ENCODE results near the gene FPGS. TPM values are rescaled to one million over a fixed set of nuclear protein-coding genes. Genes with fewer than 3 reads are reported as not detected.
A peak's percentile ranks its signal among the peaks of the same experiment; 100 is the strongest.

Gene FPGS
- total RNA-seq, 1 donor = 98.1 TPM

DNA sequence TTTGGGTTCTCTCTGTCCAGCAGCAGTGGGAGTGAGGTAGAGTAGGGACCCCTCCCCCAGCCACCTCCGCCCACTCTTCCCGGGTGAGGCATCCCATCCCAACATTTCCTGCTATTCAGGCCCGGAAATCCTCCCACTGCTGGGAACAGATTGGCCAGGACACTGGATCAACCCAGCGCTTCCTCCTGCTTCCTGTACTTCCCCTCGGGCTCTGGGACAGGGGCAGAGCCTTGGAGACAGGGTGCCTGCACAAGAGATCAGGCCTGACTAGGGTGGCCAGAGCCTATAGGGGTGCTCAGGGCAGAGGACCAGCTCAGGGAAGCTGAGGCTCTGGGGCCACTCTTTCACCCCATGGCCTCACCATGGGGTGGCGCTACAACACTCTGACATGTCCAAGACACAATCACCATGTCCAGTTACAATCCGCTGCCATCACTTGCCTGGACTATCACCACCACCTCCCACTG lies 38.7 kb upstream of the FPGS start:
- TF ChIP-seq, protein P1, sequence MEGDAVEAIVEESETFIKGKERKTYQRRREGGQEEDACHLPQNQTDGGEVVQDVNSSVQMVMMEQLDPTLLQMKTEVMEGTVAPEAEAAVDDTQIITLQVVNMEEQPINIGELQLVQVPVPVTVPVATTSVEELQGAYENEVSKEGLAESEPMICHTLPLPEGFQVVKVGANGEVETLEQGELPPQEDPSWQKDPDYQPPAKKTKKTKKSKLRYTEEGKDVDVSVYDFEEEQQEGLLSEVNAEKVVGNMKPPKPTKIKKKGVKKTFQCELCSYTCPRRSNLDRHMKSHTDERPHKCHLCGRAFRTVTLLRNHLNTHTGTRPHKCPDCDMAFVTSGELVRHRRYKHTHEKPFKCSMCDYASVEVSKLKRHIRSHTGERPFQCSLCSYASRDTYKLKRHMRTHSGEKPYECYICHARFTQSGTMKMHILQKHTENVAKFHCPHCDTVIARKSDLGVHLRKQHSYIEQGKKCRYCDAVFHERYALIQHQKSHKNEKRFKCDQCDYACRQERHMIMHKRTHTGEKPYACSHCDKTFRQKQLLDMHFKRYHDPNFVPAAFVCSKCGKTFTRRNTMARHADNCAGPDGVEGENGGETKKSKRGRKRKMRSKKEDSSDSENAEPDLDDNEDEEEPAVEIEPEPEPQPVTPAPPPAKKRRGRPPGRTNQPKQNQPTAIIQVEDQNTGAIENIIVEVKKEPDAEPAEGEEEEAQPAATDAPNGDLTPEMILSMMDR (IDR thresholded peaks at IDR 0.05; ENCODE audit: extremely low read depth, low read depth, low read length) = peak; percentile 34
- Histone ChIP-seq H2AFZ (ENCODE audit: low read length) (no peak overlapping the region), H3K27me3 (ENCODE audit: insufficient read depth, low read length) (peaks cover 3% of the 10 kb centered on the region), H3K36me3 (ENCODE audit: insufficient read depth, low read length) (no peaks in the 10 kb centered on the region), H3K4me1 (ENCODE audit: insufficient read depth, low read length) (no peaks in the 10 kb centered on the region), H4K20me1 (ENCODE audit: insufficient read depth, low read length) (no peaks in the 10 kb centered on the region), H3K4me3 (ENCODE audit: insufficient read depth, low read length) (no peak overlapping the region), H3K79me2 (ENCODE audit: insufficient read depth, low read length) (no peaks in the 10 kb centered on the region), H3K9me3 (ENCODE audit: low read depth, low read length) (no peaks in the 10 kb centered on the region), H3K4me2 (ENCODE audit: insufficient read depth, low read length) (no peak overlapping the region), H3K27ac (ENCODE audit: low read depth, low read length) (no peak overlapping the region)
- DNase-seq (ENCODE audit: insufficient read length, low spot score, missing footprints) = peak; percentile 48

DNA sequence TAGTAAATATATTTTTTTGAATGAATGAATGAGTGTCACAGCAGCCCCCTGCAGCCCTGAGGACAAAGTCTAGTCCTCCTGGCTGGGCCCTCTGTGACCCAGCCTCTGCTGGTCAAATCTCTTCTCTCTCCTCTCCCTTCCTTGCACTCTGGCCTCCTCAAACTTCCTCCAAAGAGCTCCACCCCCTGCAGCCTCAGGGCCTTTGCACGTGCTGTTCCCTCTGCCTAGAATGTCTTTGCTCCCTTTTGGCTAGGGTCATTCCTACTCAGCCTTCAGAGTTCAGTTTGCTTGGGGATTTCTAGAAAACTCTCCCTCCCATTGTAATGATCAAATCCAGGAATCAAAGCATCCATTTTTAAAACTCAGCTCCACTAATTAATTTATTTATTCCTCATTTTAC lies 37.3 kb upstream of the FPGS start:
- TF ChIP-seq, protein P1 (IDR thresholded peaks at IDR 0.05; ENCODE audit: extremely low read depth, low read depth, low read length) = no peak
- H3K9me3 ChIP-seq (ENCODE audit: low read depth, low read length) = no peaks in the 10 kb centered on the region
- H3K4me2 ChIP-seq (ENCODE audit: insufficient read depth, low read length) = no peak overlapping the region
- DNase-seq (ENCODE audit: insufficient read length, low spot score, missing footprints) = no peak
- no peaks in the 10 kb centered on the region for H3K4me1 ChIP-seq (ENCODE audit: insufficient read depth, low read length)
- H3K36me3 ChIP-seq (ENCODE audit: insufficient read depth, low read length) = no peaks in the 10 kb centered on the region
- H3K4me3 ChIP-seq (ENCODE audit: insufficient read depth, low read length) = no peak overlapping the region
- H3K79me2 ChIP-seq (ENCODE audit: insufficient read depth, low read length) = no peaks in the 10 kb centered on the region
- no peak overlapping the region for H3K27ac ChIP-seq (ENCODE audit: low read depth, low read length)
- H3K27me3 ChIP-seq (ENCODE audit: insufficient read depth, low read length) = peaks cover 3% of the 10 kb centered on the region
- H2AFZ ChIP-seq (ENCODE audit: low read length) = no peak overlapping the region
- peaks cover under 1% of the 10 kb centered on the region for H4K20me1 ChIP-seq (ENCODE audit: insufficient read depth, low read length)

DNA sequence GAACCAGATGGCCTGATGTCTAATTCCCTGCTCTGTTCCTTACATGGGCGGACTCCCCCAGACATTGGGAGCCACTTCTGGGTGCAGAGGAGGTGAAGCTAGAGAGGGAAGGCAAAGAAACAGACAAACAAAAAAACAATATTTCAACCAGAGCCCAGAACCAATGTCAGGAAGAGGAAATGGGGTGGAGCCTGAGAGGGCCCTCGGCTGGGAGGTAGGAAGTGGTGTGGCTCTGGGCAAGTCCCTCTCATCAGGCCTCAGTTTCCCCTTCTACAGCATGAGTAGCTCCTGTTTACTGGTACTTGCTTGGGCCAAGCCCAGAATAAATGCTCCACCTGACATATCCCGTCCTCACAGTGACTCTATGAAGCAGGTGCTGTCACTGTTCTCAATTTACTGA lies 35.3 kb upstream of the FPGS start:
- peak; percentile 44 for DNase-seq (ENCODE audit: insufficient read length, low spot score, missing footprints)
- Histone ChIP-seq H3K9me3 (ENCODE audit: low read depth, low read length) (no peaks in the 10 kb centered on the region), H3K4me1 (ENCODE audit: insufficient read depth, low read length) (peaks cover 11% of the 10 kb centered on the region), H3K27me3 (ENCODE audit: insufficient read depth, low read length) (peaks cover 2% of the 10 kb centered on the region), H4K20me1 (ENCODE audit: insufficient read depth, low read length) (peaks cover 3% of the 10 kb centered on the region), H2AFZ (ENCODE audit: low read length) (no peak overlapping the region), H3K4me3 (ENCODE audit: insufficient read depth, low read length) (no peak overlapping the region), H3K27ac (ENCODE audit: low read depth, low read length) (no peak overlapping the region), H3K36me3 (ENCODE audit: insufficient read depth, low read length) (no peaks in the 10 kb centered on the region), H3K4me2 (ENCODE audit: insufficient read depth, low read length) (no peak overlapping the region), H3K79me2 (ENCODE audit: insufficient read depth, low read length) (no peaks in the 10 kb centered on the region)
- TF ChIP-seq, protein P1 (IDR thresholded peaks at IDR 0.05; ENCODE audit: extremely low read depth, low read depth, low read length) = no peak

DNA sequence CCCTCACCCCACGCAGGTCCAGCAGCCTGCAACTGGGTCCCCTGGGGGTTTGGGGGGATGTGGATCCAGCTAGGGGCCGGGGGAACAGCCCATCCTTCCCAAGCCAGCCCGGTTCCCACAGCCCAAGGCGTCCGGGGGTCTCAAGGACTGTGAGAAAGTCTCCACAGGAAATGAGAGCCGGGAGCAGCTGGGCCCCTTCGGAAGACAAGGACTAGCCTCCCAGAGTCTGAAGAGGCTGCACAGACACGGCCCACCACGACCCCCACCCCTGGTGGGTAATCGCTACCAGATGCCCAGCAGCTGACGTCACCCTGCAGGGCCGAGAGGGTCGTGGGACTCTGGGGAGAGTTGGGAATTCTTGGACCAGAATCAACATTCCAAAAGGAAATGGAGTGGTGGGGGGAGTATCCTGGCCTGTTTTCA lies 34.8 kb upstream of the FPGS start:
- Histone ChIP-seq H2AFZ (ENCODE audit: low read length) (no peak overlapping the region), H3K27me3 (ENCODE audit: insufficient read depth, low read length) (peaks cover 4% of the 10 kb centered on the region), H3K27ac (ENCODE audit: low read depth, low read length) (no peak overlapping the region), H3K36me3 (ENCODE audit: insufficient read depth, low read length) (no peaks in the 10 kb centered on the region), H3K4me1 (ENCODE audit: insufficient read depth, low read length) (peaks cover 11% of the 10 kb centered on the region), H4K20me1 (ENCODE audit: insufficient read depth, low read length) (peaks cover 3% of the 10 kb centered on the region), H3K4me3 (ENCODE audit: insufficient read depth, low read length) (no peak overlapping the region), H3K79me2 (ENCODE audit: insufficient read depth, low read length) (no peaks in the 10 kb centered on the region), H3K9me3 (ENCODE audit: low read depth, low read length) (no peaks in the 10 kb centered on the region), H3K4me2 (ENCODE audit: insufficient read depth, low read length) (no peak overlapping the region)
- TF ChIP-seq, protein P1 (IDR thresholded peaks at IDR 0.05; ENCODE audit: extremely low read depth, low read depth, low read length) = no peak
- no peak for DNase-seq (ENCODE audit: insufficient read length, low spot score, missing footprints)

Data from osteoblast (primary cell).